GM19099 (cell line): ENCODE data around the gene C2CD2L.

Experiments used
- POLR2A ChIP-seq: IDR thresholded peaks from 3 replicates; pipeline ENCODE4 v1.6.1; 2011; ENCODE audit warnings: low read depth; ENCODE audit not compliant: insufficient read length; ENCODE audit errors: extremely low read depth

C2CD2L gene

GRCh38 chr11:119108146-119108856 is 1.2 kb downstream of the C2CD2L start:
- peak; percentile 32 for TF ChIP-seq POLR2A

GRCh38 chr11:119108857-119109221 is 1.7 kb downstream of the C2CD2L start:
- TF ChIP-seq POLR2A = no peak

- TF ChIP-seq POLR2A = no peak
Observed at GRCh38 chr11:119109843-119110242, 2.7 kb downstream of the C2CD2L start.

DNA sequence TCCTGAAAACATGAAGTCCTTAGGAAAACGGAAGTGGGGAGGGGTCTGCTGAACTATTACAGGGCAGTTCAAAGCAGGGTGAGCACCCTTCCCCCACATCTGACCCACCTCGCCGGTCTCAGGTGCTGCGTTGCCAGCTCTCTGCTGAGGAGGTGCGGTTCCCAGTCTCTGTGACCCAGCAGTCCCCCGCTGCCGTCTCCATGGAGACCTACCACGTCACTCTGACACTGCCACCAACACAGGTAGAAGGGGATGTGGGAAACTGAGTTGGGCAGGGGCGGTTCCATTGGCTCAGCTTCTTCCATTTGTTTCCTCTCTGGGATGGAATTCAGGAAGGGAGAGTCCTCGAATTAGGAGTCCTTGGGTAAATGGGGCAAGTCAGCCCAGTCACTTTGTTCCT is 3.3 kb downstream of the C2CD2L start:
- TF ChIP-seq POLR2A = no peak

DNA sequence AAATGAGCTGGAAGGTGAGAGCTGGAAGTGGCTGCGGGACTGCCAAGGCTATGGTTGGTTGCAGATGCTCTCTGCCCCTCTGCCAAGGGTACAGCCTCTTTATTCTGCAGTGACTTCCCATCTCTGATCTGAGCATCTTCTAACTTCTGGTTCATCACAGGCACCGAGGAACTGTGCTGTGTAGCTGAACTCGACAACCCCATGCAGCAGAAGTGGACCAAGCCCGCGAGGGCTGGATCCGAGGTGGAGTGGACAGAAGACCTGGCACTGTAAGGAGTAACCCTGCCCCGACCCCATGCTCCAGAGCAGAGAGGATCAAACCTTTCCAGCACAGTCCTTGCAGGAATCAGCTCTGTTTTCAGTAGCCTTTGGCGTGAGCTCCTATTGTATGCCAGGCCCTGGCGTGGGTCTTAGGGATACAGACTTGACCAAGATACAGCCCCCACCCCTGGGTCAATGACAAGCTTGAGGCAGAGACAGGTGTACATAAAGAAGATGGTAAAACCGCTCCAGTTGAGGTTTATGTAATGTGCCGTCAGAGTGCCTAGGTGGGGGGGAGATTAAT is 4.3 kb downstream of the C2CD2L start:
- TF ChIP-seq POLR2A = no peak

GRCh38 chr11:119112314-119113020 is 5.3 kb downstream of the C2CD2L start:
- TF ChIP-seq POLR2A = no peak

DNA sequence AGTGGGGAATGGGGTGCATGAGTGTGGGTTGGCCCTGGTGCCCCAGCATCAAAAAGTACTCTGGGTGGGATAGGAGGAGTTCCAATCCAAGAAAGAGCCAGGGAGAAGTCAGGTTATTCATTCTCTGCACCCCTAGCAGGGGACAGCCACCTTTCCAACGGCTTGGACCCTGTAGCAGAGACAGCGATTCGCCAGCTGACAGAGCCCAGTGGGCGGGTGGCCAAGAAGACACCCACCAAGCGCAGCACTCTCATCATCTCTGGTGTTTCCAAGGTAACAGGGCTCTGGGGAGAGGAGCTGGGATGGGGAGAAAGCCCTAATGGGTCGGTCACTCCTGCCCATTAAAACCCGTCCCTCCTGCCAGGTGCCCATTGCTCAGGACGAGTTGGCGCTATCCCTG is 6.6 kb downstream of the C2CD2L start:
- no peak for TF ChIP-seq POLR2A

DNA sequence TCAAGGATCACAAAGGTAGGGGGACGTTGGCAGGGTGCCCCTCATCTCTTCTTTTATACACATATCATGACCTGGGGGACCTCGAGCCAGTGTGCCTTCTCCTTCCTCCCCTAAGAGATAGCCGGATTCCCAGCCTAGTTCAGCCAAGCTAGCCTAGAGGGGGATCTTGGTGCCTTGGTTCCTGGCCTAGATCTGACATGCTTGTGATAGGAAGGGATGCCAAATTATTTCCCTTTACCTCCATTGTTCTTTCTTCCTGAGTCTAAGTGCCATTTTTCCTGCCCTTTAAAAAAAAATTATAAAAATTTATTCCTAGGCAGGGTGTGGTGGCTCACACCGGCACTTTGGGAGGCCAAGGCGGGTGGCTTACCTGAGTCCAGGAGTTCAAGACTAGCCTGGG is 7.2 kb downstream of the C2CD2L start:
- TF ChIP-seq POLR2A = no peak

GRCh38 chr11:119115484-119116234 is 8.5 kb downstream of the C2CD2L start:
- no peak for TF ChIP-seq POLR2A

DNA sequence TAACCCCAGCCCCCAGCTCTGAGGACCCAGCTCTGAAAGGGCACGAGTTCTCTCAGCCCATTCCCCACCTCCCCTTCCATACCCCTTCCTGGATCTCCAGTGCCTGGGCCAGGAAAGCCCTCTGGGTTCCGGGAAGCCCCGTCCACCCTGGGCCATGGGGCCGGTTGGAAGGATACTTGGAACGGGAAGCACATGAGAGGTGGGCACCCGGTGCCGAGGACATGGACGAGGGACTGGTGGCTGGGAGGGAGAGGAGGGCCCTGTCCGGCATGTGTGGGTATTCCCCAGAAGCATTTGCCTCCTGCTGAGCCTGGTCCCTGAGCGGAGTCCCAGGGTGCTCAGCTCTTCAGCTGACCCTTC is 9.1 kb downstream of the C2CD2L start:
- TF ChIP-seq POLR2A = no peak

- TF ChIP-seq POLR2A = no peak
Observed at GRCh38 chr11:119116601-119117000, 9.5 kb downstream of the C2CD2L start.

DNA sequence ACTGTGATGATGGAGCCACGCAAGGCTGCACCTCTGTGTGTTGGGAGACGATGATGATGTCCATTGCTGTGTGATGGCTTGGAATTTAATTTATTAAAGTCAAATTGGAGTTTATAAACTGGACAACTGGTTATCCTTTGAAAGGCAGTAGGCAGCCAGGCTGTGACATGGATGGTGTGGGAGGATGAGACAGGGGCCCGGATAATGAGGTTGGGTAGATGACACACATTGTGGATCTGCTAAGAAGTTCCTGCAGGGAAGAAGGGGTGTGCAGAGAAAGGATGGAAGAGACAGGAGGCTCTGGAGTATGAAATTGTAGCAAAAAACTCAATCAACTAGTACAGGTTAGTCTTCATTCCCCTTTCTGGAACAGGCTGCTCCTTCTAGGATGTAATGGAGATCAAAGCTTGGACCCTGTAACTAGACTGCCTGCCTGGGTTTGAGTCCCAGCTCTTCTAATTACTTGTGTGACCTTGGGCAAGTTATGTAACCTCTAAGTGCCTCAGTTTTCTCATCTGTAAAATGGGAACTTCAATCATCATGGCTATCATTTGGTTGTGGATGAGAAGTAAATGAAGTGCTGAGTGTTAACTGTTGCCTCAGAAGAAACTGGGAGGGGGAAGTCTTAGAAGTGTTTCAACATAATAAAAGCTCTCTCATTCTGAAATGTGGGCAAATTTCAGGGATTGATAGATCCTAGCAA is 10.0 kb downstream of the C2CD2L start:
- TF ChIP-seq POLR2A = no peak

DNA sequence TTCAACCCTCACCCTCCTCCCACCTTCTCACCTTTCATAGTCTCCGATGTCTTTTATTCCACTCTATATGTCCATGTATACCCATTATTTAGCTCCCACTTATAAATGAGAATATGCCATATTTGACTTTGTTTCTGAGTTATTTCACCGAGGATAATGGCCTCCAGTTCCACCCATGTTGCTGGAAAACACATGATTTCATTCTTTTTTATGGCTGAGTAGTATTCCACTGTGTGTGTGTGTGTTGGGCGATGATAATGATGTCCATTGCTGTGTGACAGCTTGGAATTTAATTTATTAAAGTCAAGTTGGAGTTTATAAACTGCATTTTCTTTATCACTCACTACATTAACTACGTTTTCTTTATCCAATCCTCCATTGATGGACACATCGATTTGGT is 11.1 kb downstream of the C2CD2L start:
- TF ChIP-seq POLR2A = no peak

GRCh38 chr11:119118946-119119345 is 11.8 kb downstream of the C2CD2L start:
- TF ChIP-seq POLR2A = no peak

DNA sequence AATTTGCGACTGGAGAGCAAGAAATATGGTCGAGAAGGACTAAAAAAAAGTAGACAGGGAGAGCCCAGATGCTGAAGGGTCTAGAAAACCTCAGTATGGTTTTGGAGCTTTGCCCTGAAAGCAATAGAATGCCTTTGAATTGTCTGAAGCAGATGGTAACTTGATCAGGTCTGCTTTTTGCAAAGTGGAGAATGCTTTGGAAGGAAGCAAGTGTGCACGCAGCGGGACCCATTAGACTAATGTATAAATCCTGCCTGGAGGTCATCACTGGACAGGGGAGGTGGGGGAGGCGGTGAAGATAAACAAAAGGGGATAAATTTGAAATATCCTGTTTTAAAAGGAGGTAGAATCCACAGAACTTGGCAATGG is 13.5 kb downstream of the C2CD2L start:
- no peak for TF ChIP-seq POLR2A
